ENCODE results near the gene LGMN.

GRCh38 chr14:92657457-92658142 lies 90.8 kb downstream of the LGMN start:
- TF ChIP-seq CTCF (IDR thresholded peaks at IDR 0.05), result no peak
- TF ChIP-seq ZFX (IDR thresholded peaks at IDR 0.05; ENCODE audit: borderline replicate concordance), result no peak
